ENCODE results near the gene ADAR.

Gene ADAR

GRCh38 chr1:154556422-154556821 lies 51.6 kb downstream of the ADAR start:
- H3K4me3 ChIP-seq (ENCODE audit: low read depth, low read length) = peak overlapping the region; percentile 98
- no peak for DNase-seq (ENCODE audit: low read depth)
- TF ChIP-seq POLR2A (IDR thresholded peaks at IDR 0.05; ENCODE audit: extremely low read depth, insufficient read length) = no peak
- TF ChIP-seq MAX (IDR thresholded peaks at IDR 0.05; ENCODE audit: low read depth, low read length) = no peak
- TF ChIP-seq CTCF (IDR thresholded peaks at IDR 0.05; ENCODE audit: low read depth, low read length) = no peak
- TF ChIP-seq MYC (IDR thresholded peaks at IDR 0.05; ENCODE audit: low read depth, low read length) = no peak

- TF ChIP-seq MYC (IDR thresholded peaks at IDR 0.05; ENCODE audit: low read depth, low read length) (no peak), MAX (IDR thresholded peaks at IDR 0.05; ENCODE audit: low read depth, low read length) (no peak), POLR2A (IDR thresholded peaks at IDR 0.05; ENCODE audit: extremely low read depth, insufficient read length) (no peak), CTCF (IDR thresholded peaks at IDR 0.05; ENCODE audit: low read depth, low read length) (no peak)
- DNase-seq (ENCODE audit: low read depth) = no peak
- H3K4me3 ChIP-seq (ENCODE audit: low read depth, low read length) = no peak overlapping the region
Observed at GRCh38 chr1:154553056-154554030, 54.6 kb downstream of the ADAR start.

- TF ChIP-seq POLR2A (IDR thresholded peaks at IDR 0.05; ENCODE audit: extremely low read depth, insufficient read length) = no peak
- no peak for TF ChIP-seq CTCF (IDR thresholded peaks at IDR 0.05; ENCODE audit: low read depth, low read length)
- no peak for TF ChIP-seq MAX (IDR thresholded peaks at IDR 0.05; ENCODE audit: low read depth, low read length)
- TF ChIP-seq MYC (IDR thresholded peaks at IDR 0.05; ENCODE audit: low read depth, low read length) = no peak
- no peak for DNase-seq (ENCODE audit: low read depth)
- H3K4me3 ChIP-seq (ENCODE audit: low read depth, low read length) = no peak overlapping the region
Observed at GRCh38 chr1:154552036-154552435, 56.0 kb downstream of the ADAR start.

GRCh38 chr1:154551474-154551873 lies 56.5 kb downstream of the ADAR start:
- no peak overlapping the region for H3K4me3 ChIP-seq (ENCODE audit: low read depth, low read length)
- no peak for TF ChIP-seq CTCF (IDR thresholded peaks at IDR 0.05; ENCODE audit: low read depth, low read length)
- no peak for TF ChIP-seq MAX (IDR thresholded peaks at IDR 0.05; ENCODE audit: low read depth, low read length)
- DNase-seq (ENCODE audit: low read depth) = no peak

- no peak for DNase-seq (ENCODE audit: low read depth)
- no peak for TF ChIP-seq CTCF (IDR thresholded peaks at IDR 0.05; ENCODE audit: low read depth, low read length)
- no peak for TF ChIP-seq MAX (IDR thresholded peaks at IDR 0.05; ENCODE audit: low read depth, low read length)
- TF ChIP-seq MYC (IDR thresholded peaks at IDR 0.05; ENCODE audit: low read depth, low read length) = no peak
- TF ChIP-seq POLR2A (IDR thresholded peaks at IDR 0.05; ENCODE audit: extremely low read depth, insufficient read length) = no peak
- no peak overlapping the region for H3K4me3 ChIP-seq (ENCODE audit: low read depth, low read length)
Observed at GRCh38 chr1:154550657-154551056, 57.3 kb downstream of the ADAR start.

Data from NB4 (cell line).